Stimulated activated effector memory CD8-positive, alpha-beta T cell treated with anti-CD3 and anti-CD28 coated beads, Interleukin-12 subunit alpha, Interleukin-12 subunit beta, amount 100 ng/mL, for 72 hours (primary cell): ENCODE measurements around the gene FZD1.
"Not testable (repeated sequence)": the region's sequence is repeated elsewhere in the genome, so short reads cannot be mapped to it uniquely, and the experiment has no call there.

Experiments used
- ATAC-seq: fragments of 150-1000 bp; cut with Tn5 transposase; 2 replicates; pipeline ENCODE4 v1.10.0; 2021
- DNase-seq, 2 donors: peaks; one replicate each; pipeline ENCODE4 v3.0.0; 2021 to 2022; ENCODE audit warnings: low spot score in 2 of 2
- H3K27ac Mint-ChIP-seq: one replicate; pipeline ENCODE4 v1.8.0; 2022; ENCODE audit warnings: mild to moderate bottlenecking, mixed read lengths
- H3K36me3 Mint-ChIP-seq: one replicate; pipeline ENCODE4 v1.8.0; 2022; ENCODE audit warnings: mild to moderate bottlenecking, mixed read lengths
- H3K4me1 Mint-ChIP-seq: one replicate; pipeline ENCODE4 v1.8.0; 2022; ENCODE audit warnings: mixed read lengths
- H3K4me3 Mint-ChIP-seq: one replicate; pipeline ENCODE4 v1.8.0; 2022; ENCODE audit warnings: mild to moderate bottlenecking, mixed read lengths
- H3K9me3 Mint-ChIP-seq: one replicate; pipeline ENCODE4 v1.8.0; 2022; ENCODE audit warnings: mixed read lengths

The FZD1 gene

DNA sequence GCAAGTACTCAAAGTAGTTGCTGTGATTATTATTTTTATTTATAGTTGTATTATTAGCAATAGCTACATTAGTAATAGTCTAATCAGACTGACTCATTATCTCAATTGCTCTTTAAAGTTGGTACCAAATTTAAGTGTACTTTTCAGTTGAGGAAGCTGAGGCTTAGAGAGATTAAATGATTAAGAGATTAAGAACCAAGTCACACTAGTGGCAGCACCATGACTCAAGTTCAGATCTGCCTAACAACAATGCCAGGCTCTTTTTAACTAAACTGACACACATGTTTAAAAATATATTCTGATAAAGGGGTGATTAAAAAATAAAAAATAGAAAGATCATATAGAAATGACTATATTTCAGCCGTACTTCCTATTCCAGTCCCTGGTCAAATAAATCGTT is 42.0 kb downstream of the FZD1 start:
- Mint-ChIP-seq H3K27ac (no peak overlapping the region), H3K36me3 (no peaks in the 10 kb centered on the region), H3K9me3 (peaks cover 3% of the 10 kb centered on the region), H3K4me3 (no peak overlapping the region), H3K4me1 (no peaks in the 10 kb centered on the region)
- DNase-seq (no peak), ATAC-seq (no peak)

DNA sequence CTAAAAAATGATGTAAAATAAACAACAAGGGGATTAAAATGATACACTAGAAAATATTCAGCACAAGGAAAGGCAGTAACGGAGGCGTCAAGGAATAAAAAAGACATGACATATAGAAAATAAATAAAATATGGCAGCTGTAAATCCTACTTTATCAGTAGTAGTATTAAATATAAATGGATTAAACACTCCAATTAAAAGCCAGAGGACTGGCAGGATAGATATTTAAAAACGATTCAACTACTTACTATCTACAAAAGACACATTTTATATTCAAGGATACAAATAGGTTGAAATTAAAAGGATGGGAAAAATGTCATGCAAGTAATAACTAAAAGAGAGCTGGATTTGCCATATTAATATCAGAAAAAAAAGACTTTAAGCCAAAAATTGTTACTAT is 43.2 kb downstream of the FZD1 start:
- peaks cover 3% of the 10 kb centered on the region for H3K9me3 Mint-ChIP-seq
- H3K36me3 Mint-ChIP-seq = no peaks in the 10 kb centered on the region
- no peak overlapping the region for H3K27ac Mint-ChIP-seq
- no peak overlapping the region for H3K4me3 Mint-ChIP-seq
- H3K4me1 Mint-ChIP-seq = no peaks in the 10 kb centered on the region
- no peak for ATAC-seq
- DNase-seq = no peak

DNA sequence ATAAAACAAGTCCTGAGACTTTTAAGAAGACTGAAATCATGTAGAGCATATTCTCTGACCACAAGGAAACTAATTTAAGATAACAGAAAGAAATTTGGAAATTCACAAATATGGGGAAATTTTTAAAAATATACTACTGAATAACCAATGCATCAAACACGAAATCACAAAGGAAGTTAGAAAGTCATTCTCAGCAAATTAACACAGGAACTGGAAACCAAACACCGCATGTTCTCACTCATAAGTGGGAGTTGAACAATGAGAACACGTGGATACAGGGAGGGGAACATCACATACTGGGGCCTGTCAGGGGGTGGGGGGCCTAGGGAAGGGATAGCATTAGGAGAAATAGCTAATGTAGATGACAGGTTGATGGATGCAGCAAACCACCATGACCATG is 44.0 kb downstream of the FZD1 start:
- not testable (repeated sequence) for H3K4me3 Mint-ChIP-seq

DNA sequence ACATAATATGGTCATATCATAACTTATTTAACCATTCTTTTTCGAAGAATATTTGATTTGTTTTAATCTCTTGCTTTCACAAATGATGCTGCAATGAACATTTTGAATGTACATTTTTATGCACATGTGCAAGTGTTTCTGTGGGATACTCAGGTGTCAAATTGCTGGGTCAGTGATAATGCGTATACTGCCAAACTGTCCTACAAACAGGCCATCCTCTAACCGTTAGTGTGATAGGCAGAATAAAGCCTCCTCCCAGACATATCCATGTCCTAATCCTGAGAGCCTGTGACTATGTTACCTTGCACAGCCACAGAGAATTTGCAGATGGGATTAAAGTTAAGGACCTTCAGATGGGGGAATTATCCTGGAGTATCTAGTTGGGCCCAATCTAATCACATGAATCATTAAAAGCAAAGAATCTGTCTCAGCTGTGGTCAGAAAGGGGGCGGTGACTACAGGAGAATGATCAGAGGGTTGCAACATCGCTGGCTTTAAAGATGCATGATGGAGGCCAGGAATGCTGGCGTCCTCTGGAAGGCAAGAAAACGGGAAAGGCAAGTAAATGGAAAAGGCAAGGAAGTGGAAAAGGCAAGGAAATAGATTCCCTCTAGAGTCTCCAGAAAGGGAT is 46.7 kb downstream of the FZD1 start:
- no peak for ATAC-seq
- H3K27ac Mint-ChIP-seq = no peak overlapping the region

More for the DNA sequence above, 44.0 kb downstream of the FZD1 start:
- H3K9me3 Mint-ChIP-seq, ATAC-seq, H3K4me1 Mint-ChIP-seq, H3K27ac Mint-ChIP-seq, DNase-seq, H3K36me3 Mint-ChIP-seq: not testable (repeated sequence)

DNA sequence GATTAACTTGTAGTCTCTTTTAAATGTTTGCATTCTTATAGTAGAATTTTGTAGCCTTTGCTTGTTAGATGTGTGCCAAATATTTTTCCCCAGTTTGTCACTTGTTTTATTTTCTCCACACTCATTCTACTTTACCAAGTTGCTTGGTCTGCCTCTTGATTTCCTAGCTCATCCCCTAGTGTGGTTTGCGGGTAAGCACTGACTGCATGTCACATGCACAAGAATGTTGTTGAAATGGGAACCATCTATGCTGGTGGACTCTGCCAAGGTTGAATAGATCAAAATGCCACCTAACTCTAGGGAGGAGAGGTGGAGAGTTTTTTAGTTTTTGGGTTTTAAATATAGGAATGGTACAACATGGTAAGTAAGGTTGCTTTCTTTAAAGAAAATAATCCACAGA is 47.6 kb downstream of the FZD1 start:
- H3K27ac Mint-ChIP-seq = no peak overlapping the region
- ATAC-seq = no peak
- DNase-seq = no peak
- no peak overlapping the region for H3K4me3 Mint-ChIP-seq
- H3K36me3 Mint-ChIP-seq = no peaks in the 10 kb centered on the region
- peaks cover 3% of the 10 kb centered on the region for H3K9me3 Mint-ChIP-seq
- H3K4me1 Mint-ChIP-seq = no peaks in the 10 kb centered on the region

More for the DNA sequence above, 46.7 kb downstream of the FZD1 start:
- DNase-seq = no peak
- no peak overlapping the region for H3K4me3 Mint-ChIP-seq
- no peaks in the 10 kb centered on the region for H3K36me3 Mint-ChIP-seq
- no peaks in the 10 kb centered on the region for H3K4me1 Mint-ChIP-seq
- peaks cover 3% of the 10 kb centered on the region for H3K9me3 Mint-ChIP-seq

DNA sequence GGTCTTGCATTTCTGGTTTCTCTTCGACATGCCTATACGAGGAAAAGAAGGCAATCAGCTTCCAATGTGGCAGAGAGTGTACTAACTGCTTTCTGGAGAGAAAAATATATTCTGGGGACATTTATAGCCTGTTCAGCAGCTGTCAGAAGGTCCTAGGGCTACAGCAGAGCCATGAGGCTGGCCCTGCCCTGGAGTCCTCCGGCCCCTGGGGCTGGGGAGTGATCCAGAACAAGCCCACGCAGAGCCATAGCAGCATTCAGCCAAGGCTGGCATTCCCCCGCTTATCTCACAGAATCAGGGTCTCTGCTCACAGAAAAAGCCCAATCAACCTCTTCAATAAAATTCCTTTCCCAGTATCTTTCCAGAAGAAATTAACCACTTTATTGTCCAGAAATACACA is 48.9 kb downstream of the FZD1 start:
- no peaks in the 10 kb centered on the region for H3K36me3 Mint-ChIP-seq
- H3K4me1 Mint-ChIP-seq = no peaks in the 10 kb centered on the region
- no peak overlapping the region for H3K4me3 Mint-ChIP-seq
- H3K27ac Mint-ChIP-seq = no peak overlapping the region
- DNase-seq (no peak), ATAC-seq (no peak)
- peaks cover 2% of the 10 kb centered on the region for H3K9me3 Mint-ChIP-seq

DNA sequence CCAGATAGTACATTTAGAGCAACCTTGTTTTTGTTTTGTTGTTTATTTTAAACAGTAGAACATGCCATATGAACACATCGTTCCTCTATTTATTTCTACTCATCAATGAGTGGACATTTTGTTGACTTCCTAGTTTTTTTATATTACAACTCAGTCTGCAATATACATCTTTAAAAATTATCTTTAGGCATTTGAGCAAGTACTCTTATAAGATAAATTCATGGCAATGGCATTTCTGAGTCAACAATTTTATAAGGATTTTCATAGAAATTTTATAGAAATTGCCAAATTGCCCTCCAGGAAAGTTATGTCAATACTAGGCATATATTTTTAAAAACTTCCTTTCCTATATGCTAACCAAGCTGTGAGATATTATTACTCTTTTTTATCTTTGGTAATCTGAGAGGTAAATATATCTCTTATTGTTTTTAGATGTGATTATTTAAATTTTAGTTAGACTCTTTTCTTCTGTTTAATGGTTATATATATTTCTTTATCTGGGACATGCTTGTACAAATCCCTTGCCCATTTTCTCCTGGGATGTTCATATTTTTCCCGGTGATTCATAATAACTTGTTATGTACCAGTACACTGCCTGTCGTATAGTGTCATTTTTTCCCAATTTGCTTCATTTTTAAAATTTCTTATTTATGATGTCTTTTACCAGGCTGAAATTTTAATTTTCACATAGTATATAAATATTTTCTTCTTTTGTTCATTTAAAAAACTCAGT is 50.5 kb downstream of the FZD1 start:
- no peaks in the 10 kb centered on the region for H3K4me1 Mint-ChIP-seq
- peaks cover 4% of the 10 kb centered on the region for H3K9me3 Mint-ChIP-seq
- no peaks in the 10 kb centered on the region for H3K36me3 Mint-ChIP-seq
- no peak for DNase-seq
- ATAC-seq = no peak
- no peak overlapping the region for H3K27ac Mint-ChIP-seq
- no peak overlapping the region for H3K4me3 Mint-ChIP-seq

DNA sequence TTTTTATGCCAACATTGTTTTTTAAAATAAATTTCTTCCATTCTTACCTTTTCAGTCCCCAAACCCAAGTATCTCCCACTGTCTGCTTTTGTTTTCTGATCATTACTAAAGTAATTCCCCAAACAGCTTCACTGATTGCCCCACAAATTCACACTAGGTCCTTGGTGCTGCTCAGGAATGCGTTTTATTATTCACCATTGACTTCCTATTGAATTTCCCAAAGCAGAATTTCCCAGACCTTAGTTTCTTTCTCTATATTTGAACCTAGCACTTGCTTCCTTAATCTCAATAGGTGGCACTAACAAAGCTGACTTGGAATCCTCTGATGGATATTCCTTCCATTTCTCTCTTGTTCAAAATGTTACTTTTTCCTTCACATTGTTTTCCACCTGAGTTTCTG is 52.2 kb downstream of the FZD1 start:
- H3K36me3 Mint-ChIP-seq = no peaks in the 10 kb centered on the region

DNA sequence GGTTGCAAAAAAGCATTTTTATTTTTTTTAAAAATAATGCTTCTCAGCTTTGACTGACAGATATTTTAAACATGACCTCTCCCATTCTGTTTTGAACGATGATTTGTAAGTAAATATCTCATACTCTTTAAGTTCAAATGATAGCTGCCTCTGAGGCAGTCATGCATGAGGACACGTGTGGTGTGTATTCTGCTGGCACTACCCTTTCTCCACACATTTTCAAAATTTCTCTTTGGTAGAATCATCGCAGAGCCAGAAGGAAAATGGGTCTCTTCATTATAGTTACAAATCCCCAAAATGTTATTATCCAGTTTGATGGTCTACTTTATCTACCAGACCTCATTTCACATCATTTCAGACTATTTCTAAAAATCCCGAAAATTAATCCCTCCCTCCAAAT is 55.1 kb downstream of the FZD1 start:
- DNase-seq = no peak
- ATAC-seq = no peak
- no peak overlapping the region for H3K4me3 Mint-ChIP-seq
- H3K4me1 Mint-ChIP-seq = no peaks in the 10 kb centered on the region
- H3K36me3 Mint-ChIP-seq = no peaks in the 10 kb centered on the region
- peaks cover 4% of the 10 kb centered on the region for H3K9me3 Mint-ChIP-seq
- no peak overlapping the region for H3K27ac Mint-ChIP-seq

More for the DNA sequence above, 52.2 kb downstream of the FZD1 start:
- DNase-seq (no peak), ATAC-seq (no peak)
- Mint-ChIP-seq H3K9me3 (peaks cover 4% of the 10 kb centered on the region), H3K4me1 (no peaks in the 10 kb centered on the region), H3K4me3 (no peak overlapping the region), H3K27ac (no peak overlapping the region)

DNA sequence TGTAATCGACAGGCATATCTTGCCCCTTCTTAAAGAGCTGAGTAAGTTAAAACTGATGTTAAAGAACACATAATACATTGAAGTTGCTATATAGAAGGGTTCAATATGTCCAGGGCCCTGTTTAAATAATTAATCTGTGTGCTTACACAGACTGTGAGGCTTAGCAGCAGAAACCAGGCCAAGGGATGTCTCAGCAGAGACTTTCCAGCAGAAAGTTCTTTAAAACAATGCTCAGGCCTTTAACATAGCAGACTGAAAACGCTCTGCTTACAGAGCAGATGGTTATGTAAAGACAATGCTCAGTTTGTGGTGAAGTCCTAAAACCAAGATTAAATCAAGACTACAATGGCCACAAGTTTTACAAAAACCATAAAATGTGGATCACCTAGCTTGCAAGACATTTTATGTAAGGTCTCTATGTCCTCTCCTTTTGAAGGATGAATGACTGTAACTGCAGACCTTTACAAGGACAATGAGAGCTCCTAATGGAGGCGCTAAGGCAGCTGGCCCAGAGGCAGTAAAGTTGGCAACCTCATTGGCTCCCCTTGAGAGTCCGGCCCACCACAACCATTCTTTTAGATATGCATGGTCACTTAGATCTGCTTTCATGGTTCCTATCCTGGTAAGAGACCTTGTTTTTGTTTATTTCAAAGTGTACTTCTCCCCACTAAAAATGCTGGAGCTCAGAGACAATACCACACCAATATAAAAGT is 56.3 kb downstream of the FZD1 start:
- no peak for DNase-seq
- Mint-ChIP-seq H3K4me3 (no peak overlapping the region), H3K9me3 (peaks cover 4% of the 10 kb centered on the region), H3K4me1 (no peaks in the 10 kb centered on the region), H3K27ac (no peak overlapping the region), H3K36me3 (no peaks in the 10 kb centered on the region)
- ATAC-seq = no peak
